ENCODE results near the gene RAD52.

DNA sequence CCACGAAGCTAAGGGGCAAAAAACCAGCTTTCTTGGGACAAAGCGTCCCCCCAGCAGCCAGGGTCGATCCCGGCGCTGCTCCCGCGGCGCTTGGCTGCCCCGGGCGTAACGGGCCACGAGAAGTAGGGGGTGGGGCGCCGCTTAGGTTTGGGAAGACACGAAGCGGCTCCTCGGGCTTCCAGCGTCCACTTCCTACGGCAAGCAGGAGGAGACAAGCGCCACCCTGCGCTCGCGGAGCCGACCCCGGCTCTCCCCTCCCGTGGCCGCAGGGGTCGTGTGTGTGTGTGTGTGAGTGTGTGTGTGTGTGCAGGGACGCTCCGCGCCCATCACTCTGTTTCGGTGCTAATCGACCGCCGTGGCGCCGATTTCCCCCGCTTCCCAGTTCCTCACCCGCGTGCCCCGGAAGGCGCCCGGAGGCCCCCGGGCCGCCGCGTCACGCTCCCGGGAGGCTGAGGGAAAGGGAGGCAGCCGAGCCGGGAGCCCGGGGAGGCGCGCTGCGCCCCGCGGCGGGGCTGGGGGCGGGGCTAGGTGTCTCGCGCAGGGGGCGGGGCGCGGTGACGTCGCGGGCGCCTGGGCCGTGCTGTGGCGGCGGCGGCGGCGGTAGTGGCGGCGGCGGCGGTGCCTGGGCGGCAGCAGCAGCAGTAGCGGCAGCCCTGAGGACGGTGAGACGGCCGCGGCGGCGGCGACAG, 41.3 kb upstream of the RAD52 start, which contains the start of gene ERC1:
- TF ChIP-seq CTCF (IDR thresholded peaks at IDR 0.05) = peak in 3 of 6 experiments; percentile 5 to 36 (median 31)
- peak in 1 of 4 donors; percentile 53 for TF ChIP-seq EP300 (IDR thresholded peaks at IDR 0.05)
- TF ChIP-seq POLR2AphosphoS5 (IDR thresholded peaks at IDR 0.05) = peak; percentile 42 to 78
- TF ChIP-seq POLR2A (IDR thresholded peaks at IDR 0.05) = peak in 3 of 4 donors; percentile 60 to 83 (median 76)
